ENCODE data around the gene DOCK10.
A peak's percentile ranks its signal among the peaks of the same experiment; 100 is the strongest.

Gene DOCK10

GRCh38 chr2:224925061-224925809 is 117.0 kb downstream of the DOCK10 start:
- no peak overlapping the region for H3K9ac ChIP-seq (ENCODE audit: low read depth, low read length)
- H4K20me1 ChIP-seq (ENCODE audit: insufficient read depth, low read length): no peaks in the 10 kb centered on the region
- ATAC-seq (ENCODE audit: insufficient read depth, low read depth): no peak
- H3K9me3 ChIP-seq (ENCODE audit: insufficient read depth, low read length, severe bottlenecking): no peaks in the 10 kb centered on the region
- H3K4me2 ChIP-seq (ENCODE audit: insufficient read depth, low read length): no peak overlapping the region
- TF ChIP-seq EZH2 (IDR thresholded peaks at IDR 0.05; ENCODE audit: borderline replicate concordance, low read depth, low read length, severe bottlenecking): no peak
- TF ChIP-seq CTCF (IDR thresholded peaks at IDR 0.05; ENCODE audit: borderline replicate concordance, extremely low read depth, low read length, poor library complexity, severe bottlenecking): no peak
- no peak overlapping the region for H2AFZ ChIP-seq (ENCODE audit: low read depth, low read length)
- no peak overlapping the region for H3K4me3 ChIP-seq (ENCODE audit: low read depth in 1 of 2, low read length in 2 of 2)
- peaks cover 45% of the 10 kb centered on the region for H3K36me3 ChIP-seq (ENCODE audit: insufficient read depth, low read length)
- no peak overlapping the region for H3K27ac ChIP-seq (ENCODE audit: low read length)
- no peaks in the 10 kb centered on the region for H3K79me2 ChIP-seq (ENCODE audit: insufficient read depth, low read length)
- no peaks in the 10 kb centered on the region for H3K27me3 ChIP-seq (ENCODE audit: insufficient read depth, low read length, poor library complexity)
- peaks cover 4% of the 10 kb centered on the region; the same call in 1 of the 2 replicates for H3K4me1 ChIP-seq (ENCODE audit: insufficient read depth, low read length)
- DNase-seq: no peak

DNA sequence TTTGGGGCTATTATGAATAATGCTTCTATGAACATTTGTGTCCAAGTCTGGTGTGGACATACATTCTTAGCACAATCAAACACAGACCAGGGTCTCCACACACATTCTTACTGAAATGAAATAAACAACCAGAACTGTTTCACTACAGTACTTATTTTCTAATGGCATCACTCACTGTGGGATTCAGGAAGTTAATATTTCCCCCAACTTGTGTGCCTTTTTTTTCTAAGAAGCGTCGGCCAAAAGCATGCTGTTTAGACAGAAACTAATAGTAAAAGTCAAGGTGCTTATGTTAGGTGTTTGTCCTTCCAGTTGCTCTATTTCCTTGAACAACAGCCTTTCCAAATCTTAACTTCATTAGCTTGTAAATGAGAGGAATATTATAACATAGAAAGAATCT is 117.6 kb downstream of the DOCK10 start:
- DNase-seq (no peak), ATAC-seq (ENCODE audit: insufficient read depth, low read depth) (no peak)
- H4K20me1 ChIP-seq (ENCODE audit: insufficient read depth, low read length): no peaks in the 10 kb centered on the region
- peaks cover 4% of the 10 kb centered on the region; the same call in 1 of the 2 replicates for H3K4me1 ChIP-seq (ENCODE audit: insufficient read depth, low read length)
- no peak overlapping the region for H3K27ac ChIP-seq (ENCODE audit: low read length)
- no peak overlapping the region for H3K4me2 ChIP-seq (ENCODE audit: insufficient read depth, low read length)
- H3K9me3 ChIP-seq (ENCODE audit: insufficient read depth, low read length, severe bottlenecking): no peaks in the 10 kb centered on the region
- H3K36me3 ChIP-seq (ENCODE audit: insufficient read depth, low read length): peaks cover 42% of the 10 kb centered on the region
- no peak overlapping the region for H3K9ac ChIP-seq (ENCODE audit: low read depth, low read length)
- H2AFZ ChIP-seq (ENCODE audit: low read depth, low read length): no peak overlapping the region
- TF ChIP-seq CTCF (IDR thresholded peaks at IDR 0.05; ENCODE audit: borderline replicate concordance, extremely low read depth, low read length, poor library complexity, severe bottlenecking) (no peak), EZH2 (IDR thresholded peaks at IDR 0.05; ENCODE audit: borderline replicate concordance, low read depth, low read length, severe bottlenecking) (no peak)
- H3K27me3 ChIP-seq (ENCODE audit: insufficient read depth, low read length, poor library complexity): no peaks in the 10 kb centered on the region
- H3K4me3 ChIP-seq (ENCODE audit: low read depth in 1 of 2, low read length in 2 of 2): no peak overlapping the region
- H3K79me2 ChIP-seq (ENCODE audit: insufficient read depth, low read length): no peaks in the 10 kb centered on the region

DNA sequence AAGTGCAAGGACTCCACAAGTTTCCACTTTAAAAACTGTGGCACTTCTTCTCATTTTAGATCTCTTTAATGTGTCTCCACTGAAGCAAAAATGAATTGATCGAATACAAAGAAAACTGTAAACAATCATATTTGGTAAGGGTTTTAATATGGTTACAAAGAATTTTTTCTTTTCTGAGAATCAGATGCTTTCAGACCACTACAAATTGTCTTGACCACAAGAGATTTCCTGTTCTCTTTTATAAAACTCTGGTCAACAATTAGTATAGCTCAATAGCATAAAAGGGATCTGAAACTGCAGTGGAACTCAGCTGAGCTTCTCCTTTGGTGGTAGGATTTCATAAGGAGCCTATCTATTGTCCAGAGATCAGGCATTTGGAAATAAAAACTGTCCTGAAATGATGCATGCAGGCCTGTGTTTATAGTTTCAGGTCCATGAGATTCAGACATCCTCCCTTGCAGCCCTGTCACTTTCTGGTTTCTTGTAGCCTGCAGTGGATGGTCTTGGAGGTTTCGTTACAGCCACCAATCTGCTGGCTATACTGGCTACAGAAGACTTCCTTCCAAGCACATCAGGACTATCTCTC is 120.0 kb downstream of the DOCK10 start:
- H3K27ac ChIP-seq (ENCODE audit: low read length): no peak overlapping the region
- no peaks in the 10 kb centered on the region for H3K9me3 ChIP-seq (ENCODE audit: insufficient read depth, low read length, severe bottlenecking)
- H3K4me2 ChIP-seq (ENCODE audit: insufficient read depth, low read length): no peak overlapping the region
- DNase-seq: no peak
- H3K27me3 ChIP-seq (ENCODE audit: insufficient read depth, low read length, poor library complexity): no peaks in the 10 kb centered on the region
- H2AFZ ChIP-seq (ENCODE audit: low read depth, low read length): no peak overlapping the region
- H3K79me2 ChIP-seq (ENCODE audit: insufficient read depth, low read length): no peaks in the 10 kb centered on the region; the same call in 1 of the 2 replicates
- H3K36me3 ChIP-seq (ENCODE audit: insufficient read depth, low read length): peaks cover 35% of the 10 kb centered on the region
- H3K9ac ChIP-seq (ENCODE audit: low read depth, low read length): no peak overlapping the region
- H3K4me3 ChIP-seq (ENCODE audit: low read depth in 1 of 2, low read length in 2 of 2): no peak overlapping the region
- ATAC-seq (ENCODE audit: insufficient read depth, low read depth): peak; percentile 25; the same call in 1 of the 3 replicates
- H4K20me1 ChIP-seq (ENCODE audit: insufficient read depth, low read length): peaks cover 10% of the 10 kb centered on the region; the same call in 1 of the 2 replicates
- TF ChIP-seq CTCF (IDR thresholded peaks at IDR 0.05; ENCODE audit: borderline replicate concordance, extremely low read depth, low read length, poor library complexity, severe bottlenecking): no peak
- no peak for TF ChIP-seq EZH2 (IDR thresholded peaks at IDR 0.05; ENCODE audit: borderline replicate concordance, low read depth, low read length, severe bottlenecking)
- H3K4me1 ChIP-seq (ENCODE audit: insufficient read depth, low read length): peaks cover 4% of the 10 kb centered on the region; the same call in 1 of the 2 replicates

Data from DND-41 (cell line).